Choroid plexus epithelial cell (primary cell): ENCODE measurements around the gene CCDC9B.
A peak's percentile ranks its signal among the peaks of the same experiment; 100 is the strongest.

Experiments used
- DNase-seq: peaks from one replicate; pipeline ENCODE4 v3.0.0-alpha.2; 2010; ENCODE audit warnings: low read depth
- H3K4me3 ChIP-seq: 2 replicates; pipeline ENCODE4 v1.5.1; 2011; ENCODE audit warnings: low read depth, mild to moderate bottlenecking, control low read depth, low read length, moderate library complexity
- TF ChIP-seq, protein P1 (sequence below): conservative IDR thresholded peaks from 2 replicates; pipeline ENCODE4 v1.5.1; 2011; ENCODE audit warnings: low read depth, mild to moderate bottlenecking, control low read depth, inconsistent platforms, low read length, moderate library complexity

CCDC9B gene

DNA sequence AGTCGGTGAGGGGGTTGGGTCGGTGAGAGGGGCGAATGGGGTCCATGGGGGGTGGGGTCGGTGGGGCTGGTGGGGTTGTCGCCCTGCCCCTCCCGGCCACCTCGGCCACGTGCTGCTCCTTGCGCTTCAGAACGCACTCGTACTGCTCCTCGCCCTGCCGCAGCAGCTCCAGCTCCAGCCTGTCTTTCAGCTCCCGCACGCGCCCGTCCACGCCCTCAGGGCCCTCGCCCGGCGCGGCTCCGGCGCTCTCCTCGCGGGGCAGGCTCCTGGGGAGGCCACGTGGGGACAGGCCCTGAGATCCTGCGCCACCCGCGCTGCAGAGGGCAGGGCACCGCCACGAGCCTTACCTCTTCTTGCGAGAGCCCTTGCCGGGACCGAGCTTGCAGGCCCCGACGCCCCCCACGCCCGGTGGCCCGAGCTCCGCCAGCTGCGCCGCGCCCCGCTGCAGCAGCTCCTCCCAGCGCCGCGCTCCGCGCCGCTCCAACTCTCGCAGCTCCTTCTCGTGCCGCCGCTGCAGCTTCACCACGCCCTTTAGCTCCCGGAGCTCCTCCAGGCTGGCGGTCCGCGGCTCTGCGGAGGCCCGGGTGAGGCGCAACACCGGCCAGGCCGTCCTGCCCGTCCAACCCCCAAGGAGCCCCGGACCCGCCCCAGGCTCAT lies 49.7 kb downstream of the CCDC9B start:
- DNase-seq, result peak; percentile 62
- H3K4me3 ChIP-seq, result peak overlapping the region; percentile 46
- TF ChIP-seq, protein P1, sequence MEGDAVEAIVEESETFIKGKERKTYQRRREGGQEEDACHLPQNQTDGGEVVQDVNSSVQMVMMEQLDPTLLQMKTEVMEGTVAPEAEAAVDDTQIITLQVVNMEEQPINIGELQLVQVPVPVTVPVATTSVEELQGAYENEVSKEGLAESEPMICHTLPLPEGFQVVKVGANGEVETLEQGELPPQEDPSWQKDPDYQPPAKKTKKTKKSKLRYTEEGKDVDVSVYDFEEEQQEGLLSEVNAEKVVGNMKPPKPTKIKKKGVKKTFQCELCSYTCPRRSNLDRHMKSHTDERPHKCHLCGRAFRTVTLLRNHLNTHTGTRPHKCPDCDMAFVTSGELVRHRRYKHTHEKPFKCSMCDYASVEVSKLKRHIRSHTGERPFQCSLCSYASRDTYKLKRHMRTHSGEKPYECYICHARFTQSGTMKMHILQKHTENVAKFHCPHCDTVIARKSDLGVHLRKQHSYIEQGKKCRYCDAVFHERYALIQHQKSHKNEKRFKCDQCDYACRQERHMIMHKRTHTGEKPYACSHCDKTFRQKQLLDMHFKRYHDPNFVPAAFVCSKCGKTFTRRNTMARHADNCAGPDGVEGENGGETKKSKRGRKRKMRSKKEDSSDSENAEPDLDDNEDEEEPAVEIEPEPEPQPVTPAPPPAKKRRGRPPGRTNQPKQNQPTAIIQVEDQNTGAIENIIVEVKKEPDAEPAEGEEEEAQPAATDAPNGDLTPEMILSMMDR, result no peak

DNA sequence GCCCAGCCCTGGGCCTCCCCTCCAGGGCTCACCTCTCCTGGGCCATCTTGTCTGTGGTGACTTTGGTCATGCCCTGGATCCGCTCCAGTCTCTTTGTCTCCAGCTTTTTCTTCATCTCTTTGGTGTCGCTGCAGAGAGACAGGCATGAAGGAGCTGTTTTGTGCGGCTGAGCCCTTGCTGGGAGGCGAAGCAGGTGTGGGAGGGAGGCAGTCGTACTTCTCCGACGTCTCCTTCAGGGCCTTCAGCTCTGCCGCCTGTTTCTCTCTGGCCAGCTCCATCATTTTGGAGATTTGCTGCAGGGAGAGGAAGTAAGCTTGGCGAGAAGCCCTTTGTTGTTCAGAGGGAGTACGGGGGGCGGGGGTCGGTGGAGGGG lies 50.2 kb downstream of the CCDC9B start:
- TF ChIP-seq, protein P1, result no peak
- no peak for DNase-seq
- H3K4me3 ChIP-seq, result no peak overlapping the region

DNA sequence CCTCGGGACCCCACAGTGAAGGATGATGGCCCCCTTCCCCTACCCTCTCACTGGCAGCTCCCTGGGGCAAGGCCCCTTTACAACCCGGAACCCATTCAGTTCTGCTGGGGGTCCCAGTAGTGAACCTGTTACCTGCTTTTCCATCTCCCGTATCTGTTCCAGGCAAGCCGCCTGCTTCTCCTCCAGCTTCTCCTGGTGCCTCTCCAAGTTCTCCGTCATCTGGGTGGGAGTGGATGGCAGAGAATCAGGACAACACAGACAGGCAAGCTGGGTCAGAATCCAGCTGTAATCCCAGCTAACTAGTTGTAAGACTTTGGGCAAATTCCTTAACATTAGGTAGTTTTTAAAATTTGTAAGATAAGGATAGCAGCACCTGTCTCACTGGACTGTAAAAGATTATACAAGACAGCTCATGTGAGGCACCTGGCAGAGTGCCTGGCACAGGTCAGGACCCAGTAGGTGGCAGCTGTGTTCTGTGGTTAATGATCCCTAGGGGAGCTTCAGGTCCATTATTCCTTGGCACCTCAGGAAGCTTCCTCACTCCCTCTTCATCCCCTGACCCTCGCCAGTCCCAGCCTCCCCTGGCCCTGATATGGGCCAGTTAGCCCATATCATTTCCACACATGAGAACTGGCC lies 51.5 kb downstream of the CCDC9B start:
- DNase-seq, result no peak
- TF ChIP-seq, protein P1, result no peak
- no peak overlapping the region for H3K4me3 ChIP-seq

DNA sequence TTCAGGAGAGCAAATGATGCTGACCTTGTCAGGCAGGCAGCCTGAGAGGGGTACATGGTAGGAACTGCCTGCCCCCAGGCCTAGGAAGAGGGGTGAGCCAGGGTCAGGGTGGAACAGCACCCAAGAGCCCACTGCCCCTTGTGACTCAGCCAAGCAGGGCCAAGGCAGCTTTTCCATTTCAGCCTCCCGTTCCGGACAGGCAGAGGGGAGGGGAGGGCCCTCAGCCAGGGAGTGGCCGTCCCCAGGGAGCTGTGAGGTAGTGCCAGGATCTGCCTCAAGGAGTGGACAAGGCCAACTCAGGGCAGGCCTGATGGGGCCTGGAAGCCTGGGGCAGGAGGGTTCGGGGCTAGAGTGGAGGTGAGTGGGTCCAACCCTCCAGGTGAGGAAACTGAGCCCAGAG lies 52.8 kb downstream of the CCDC9B start:
- TF ChIP-seq, protein P1, result no peak
- no peak for DNase-seq
- H3K4me3 ChIP-seq, result no peak overlapping the region

DNA sequence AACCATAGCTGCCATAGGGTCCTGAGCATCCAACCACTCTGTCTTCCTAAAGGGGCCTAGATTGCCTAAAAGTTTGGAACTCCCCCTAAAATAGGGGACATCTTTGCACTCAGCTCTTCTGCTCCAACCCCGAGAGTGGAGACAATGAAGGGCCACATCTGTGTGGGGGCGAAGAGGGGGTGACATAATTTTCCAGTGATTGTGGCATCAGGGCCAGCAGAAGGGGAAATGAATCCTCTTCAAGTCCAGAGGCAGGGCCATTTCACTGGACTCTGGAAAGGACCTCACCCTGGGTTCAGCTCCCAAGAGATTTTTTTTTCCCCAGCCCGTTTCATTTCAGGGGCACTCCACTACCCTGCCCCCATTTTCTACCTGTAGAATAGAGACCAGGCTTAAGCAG lies 53.2 kb downstream of the CCDC9B start:
- no peak overlapping the region for H3K4me3 ChIP-seq
- DNase-seq, result no peak
- TF ChIP-seq, protein P1, result no peak

DNA sequence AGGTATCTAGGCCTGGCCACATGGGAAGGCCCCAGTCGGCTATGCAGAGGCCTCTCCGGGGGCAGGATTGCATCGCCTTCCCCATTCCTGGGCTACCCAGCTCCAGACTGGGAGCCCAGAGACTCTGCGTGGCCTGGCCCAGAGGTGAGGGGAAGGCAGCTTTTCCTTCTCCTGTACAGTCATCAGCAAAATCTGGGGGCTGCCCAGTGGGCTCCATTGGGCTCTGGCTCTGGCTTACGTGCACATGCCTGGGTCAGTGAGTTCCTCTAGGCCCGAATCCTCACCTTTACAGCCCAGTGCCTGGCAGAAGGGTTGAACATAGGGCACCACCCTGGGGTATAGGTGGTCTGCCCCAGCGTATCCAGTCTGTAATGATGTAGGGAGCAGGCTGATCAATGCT lies 53.9 kb downstream of the CCDC9B start:
- no peak overlapping the region for H3K4me3 ChIP-seq
- TF ChIP-seq, protein P1, result no peak
- DNase-seq, result no peak

DNA sequence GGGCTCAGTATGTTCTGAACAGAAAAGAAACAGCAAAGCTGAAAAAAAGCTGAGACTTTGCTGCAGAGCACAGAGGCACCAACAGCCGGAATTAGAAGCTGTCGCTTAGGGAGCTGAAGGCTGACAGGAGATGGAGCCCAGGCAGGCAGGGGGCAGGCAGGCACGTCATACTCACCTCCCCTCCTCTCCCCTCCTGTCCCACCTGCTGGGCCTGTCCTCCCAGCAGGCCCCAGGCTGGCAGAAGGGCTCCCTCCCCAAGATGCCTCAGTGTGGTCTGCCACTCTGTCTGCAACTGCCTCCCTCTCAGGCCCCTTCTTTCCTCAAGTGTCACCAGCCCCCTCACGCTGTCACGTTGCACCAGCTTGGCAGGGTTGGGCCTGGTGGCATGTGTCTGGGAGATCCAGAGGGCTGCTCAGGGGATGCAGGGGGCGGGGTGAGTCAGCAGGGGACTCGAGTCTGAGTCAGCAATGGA lies 54.6 kb downstream of the CCDC9B start:
- TF ChIP-seq, protein P1, result no peak
- DNase-seq, result no peak
- no peak overlapping the region for H3K4me3 ChIP-seq
